ENCODE measurements around the gene TTC28.

TTC28 gene

DNA sequence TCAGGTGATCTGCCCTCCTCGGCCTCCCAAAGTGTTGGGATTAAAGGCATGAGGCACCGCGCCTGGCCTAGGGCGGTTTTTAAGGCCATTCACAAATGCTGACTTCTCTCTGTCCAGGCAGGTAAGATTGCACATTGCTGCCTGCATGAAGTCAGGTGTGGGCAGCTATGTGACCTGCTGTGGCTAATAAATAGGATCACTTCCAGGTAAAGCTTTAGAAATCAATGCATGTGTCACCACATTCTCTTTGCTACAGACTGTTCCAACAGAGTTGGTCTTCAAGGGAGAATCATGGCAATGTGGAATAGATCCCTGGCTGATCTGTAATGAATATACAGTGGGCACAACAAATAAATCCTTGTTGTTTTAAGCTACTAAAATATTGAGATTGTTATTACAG is 500.2 kb downstream of the TTC28 start:
- TF ChIP-seq, protein P1, sequence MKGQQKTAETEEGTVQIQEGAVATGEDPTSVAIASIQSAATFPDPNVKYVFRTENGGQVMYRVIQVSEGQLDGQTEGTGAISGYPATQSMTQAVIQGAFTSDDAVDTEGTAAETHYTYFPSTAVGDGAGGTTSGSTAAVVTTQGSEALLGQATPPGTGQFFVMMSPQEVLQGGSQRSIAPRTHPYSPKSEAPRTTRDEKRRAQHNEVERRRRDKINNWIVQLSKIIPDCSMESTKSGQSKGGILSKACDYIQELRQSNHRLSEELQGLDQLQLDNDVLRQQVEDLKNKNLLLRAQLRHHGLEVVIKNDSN (IDR thresholded peaks at IDR 0.05): no peak
- no peak for TF ChIP-seq FOXM1 (IDR thresholded peaks at IDR 0.05; ENCODE audit: borderline replicate concordance, low read depth)
- no peak for TF ChIP-seq TEAD4 (IDR thresholded peaks at IDR 0.05)
- TF ChIP-seq TCF12 (IDR thresholded peaks at IDR 0.05; ENCODE audit: low read depth): no peak
- TF ChIP-seq CEBPB (IDR thresholded peaks at IDR 0.05): no peak
- TF ChIP-seq EGR1 (IDR thresholded peaks at IDR 0.05): no peak
- no peak for TF ChIP-seq YY1 (IDR thresholded peaks at IDR 0.05; ENCODE audit: low read depth)
- no peak for TF ChIP-seq CREB1 (IDR thresholded peaks at IDR 0.05; ENCODE audit: low read depth)
- TF ChIP-seq RAD21 (IDR thresholded peaks at IDR 0.05; ENCODE audit: low read depth): no peak
- no peak for TF ChIP-seq TAF1 (IDR thresholded peaks at IDR 0.05; ENCODE audit: low read depth)
- TF ChIP-seq EP300 (IDR thresholded peaks at IDR 0.05; ENCODE audit: borderline replicate concordance): no peak
- no peak for TF ChIP-seq ZBTB7A (IDR thresholded peaks at IDR 0.05; ENCODE audit: low read depth)
- no peak for TF ChIP-seq NFIC (IDR thresholded peaks at IDR 0.05)
- TF ChIP-seq, protein P2, sequence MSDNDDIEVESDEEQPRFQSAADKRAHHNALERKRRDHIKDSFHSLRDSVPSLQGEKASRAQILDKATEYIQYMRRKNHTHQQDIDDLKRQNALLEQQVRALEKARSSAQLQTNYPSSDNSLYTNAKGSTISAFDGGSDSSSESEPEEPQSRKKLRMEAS (IDR thresholded peaks at IDR 0.05): no peak

DNA sequence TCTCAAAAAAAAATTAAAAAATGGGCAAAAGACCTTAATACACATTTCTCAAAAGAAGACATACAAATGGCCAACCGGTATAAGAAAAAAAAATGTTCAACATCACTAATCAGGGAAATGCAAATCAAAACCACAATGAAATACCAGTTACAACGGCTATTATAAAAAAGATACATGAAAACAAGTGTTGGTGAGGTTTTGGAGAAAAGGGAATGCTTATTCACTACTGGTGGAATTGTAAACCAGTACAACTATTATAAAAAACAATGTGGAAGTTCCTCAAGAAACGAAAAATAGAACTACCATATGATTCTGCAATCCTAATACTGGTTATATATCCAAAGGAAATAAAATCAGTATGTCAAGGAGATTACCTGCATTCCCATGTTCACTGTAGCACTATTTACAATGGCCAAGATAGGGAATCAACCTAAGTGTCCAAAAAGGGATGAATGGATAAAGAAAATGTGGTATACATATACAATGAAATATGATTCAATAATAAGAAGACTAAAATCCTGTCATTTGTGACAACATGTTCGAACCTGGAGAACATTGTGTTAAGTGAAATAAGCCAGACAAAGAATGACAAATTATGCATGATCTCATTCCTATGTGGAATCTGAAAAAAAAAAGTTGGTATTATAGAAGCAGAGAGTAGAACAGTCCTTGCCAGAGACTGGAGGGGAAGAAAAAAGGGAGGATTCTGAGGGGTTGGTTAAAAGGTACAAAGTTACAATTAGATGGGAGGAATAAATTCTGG is 503.7 kb downstream of the TTC28 start:
- TF ChIP-seq CREB1 (IDR thresholded peaks at IDR 0.05; ENCODE audit: low read depth) (no peak), TCF12 (IDR thresholded peaks at IDR 0.05; ENCODE audit: low read depth) (no peak), RAD21 (IDR thresholded peaks at IDR 0.05; ENCODE audit: low read depth) (no peak), EP300 (IDR thresholded peaks at IDR 0.05; ENCODE audit: borderline replicate concordance) (no peak), CEBPB (IDR thresholded peaks at IDR 0.05) (no peak), TAF1 (IDR thresholded peaks at IDR 0.05; ENCODE audit: low read depth) (no peak), EGR1 (IDR thresholded peaks at IDR 0.05) (no peak), YY1 (IDR thresholded peaks at IDR 0.05; ENCODE audit: low read depth) (no peak), NFIC (IDR thresholded peaks at IDR 0.05) (no peak), FOXM1 (IDR thresholded peaks at IDR 0.05; ENCODE audit: borderline replicate concordance, low read depth) (no peak), TEAD4 (IDR thresholded peaks at IDR 0.05) (no peak)
- TF ChIP-seq, protein P3, sequence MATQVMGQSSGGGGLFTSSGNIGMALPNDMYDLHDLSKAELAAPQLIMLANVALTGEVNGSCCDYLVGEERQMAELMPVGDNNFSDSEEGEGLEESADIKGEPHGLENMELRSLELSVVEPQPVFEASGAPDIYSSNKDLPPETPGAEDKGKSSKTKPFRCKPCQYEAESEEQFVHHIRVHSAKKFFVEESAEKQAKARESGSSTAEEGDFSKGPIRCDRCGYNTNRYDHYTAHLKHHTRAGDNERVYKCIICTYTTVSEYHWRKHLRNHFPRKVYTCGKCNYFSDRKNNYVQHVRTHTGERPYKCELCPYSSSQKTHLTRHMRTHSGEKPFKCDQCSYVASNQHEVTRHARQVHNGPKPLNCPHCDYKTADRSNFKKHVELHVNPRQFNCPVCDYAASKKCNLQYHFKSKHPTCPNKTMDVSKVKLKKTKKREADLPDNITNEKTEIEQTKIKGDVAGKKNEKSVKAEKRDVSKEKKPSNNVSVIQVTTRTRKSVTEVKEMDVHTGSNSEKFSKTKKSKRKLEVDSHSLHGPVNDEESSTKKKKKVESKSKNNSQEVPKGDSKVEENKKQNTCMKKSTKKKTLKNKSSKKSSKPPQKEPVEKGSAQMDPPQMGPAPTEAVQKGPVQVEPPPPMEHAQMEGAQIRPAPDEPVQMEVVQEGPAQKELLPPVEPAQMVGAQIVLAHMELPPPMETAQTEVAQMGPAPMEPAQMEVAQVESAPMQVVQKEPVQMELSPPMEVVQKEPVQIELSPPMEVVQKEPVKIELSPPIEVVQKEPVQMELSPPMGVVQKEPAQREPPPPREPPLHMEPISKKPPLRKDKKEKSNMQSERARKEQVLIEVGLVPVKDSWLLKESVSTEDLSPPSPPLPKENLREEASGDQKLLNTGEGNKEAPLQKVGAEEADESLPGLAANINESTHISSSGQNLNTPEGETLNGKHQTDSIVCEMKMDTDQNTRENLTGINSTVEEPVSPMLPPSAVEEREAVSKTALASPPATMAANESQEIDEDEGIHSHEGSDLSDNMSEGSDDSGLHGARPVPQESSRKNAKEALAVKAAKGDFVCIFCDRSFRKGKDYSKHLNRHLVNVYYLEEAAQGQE (IDR thresholded peaks at IDR 0.05; ENCODE audit: low read depth): no peak
- TF ChIP-seq, protein P2 (IDR thresholded peaks at IDR 0.05): no peak
- TF ChIP-seq, protein P1 (IDR thresholded peaks at IDR 0.05): no peak

DNA sequence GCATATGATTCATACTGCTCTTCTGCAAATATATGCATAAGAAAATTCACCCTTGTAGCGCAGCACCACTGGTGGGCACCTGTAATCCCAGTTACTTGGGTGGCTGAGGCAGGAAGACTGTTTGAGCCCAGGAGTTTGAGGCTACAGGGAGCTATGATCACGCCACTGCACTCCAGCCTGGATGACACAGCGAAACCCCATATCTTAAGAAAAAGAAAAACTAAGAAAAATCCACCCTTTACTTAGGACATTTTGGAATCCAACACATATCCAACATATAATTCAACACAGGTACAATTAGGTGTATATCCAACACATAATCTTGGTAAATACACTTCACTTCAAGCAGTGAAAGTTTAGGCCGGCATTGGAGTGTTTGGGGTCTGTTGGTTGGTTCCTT is 505.1 kb downstream of the TTC28 start:
- no peak for TF ChIP-seq NFIC (IDR thresholded peaks at IDR 0.05)
- no peak for TF ChIP-seq CREB1 (IDR thresholded peaks at IDR 0.05; ENCODE audit: low read depth)
- TF ChIP-seq TCF12 (IDR thresholded peaks at IDR 0.05; ENCODE audit: low read depth): no peak
- TF ChIP-seq FOXM1 (IDR thresholded peaks at IDR 0.05; ENCODE audit: borderline replicate concordance, low read depth): no peak
- TF ChIP-seq, protein P3 (IDR thresholded peaks at IDR 0.05; ENCODE audit: low read depth): no peak
- TF ChIP-seq, protein P2 (IDR thresholded peaks at IDR 0.05): no peak
- no peak for TF ChIP-seq ZBTB7A (IDR thresholded peaks at IDR 0.05; ENCODE audit: low read depth)
- no peak for TF ChIP-seq EGR1 (IDR thresholded peaks at IDR 0.05)

DNA sequence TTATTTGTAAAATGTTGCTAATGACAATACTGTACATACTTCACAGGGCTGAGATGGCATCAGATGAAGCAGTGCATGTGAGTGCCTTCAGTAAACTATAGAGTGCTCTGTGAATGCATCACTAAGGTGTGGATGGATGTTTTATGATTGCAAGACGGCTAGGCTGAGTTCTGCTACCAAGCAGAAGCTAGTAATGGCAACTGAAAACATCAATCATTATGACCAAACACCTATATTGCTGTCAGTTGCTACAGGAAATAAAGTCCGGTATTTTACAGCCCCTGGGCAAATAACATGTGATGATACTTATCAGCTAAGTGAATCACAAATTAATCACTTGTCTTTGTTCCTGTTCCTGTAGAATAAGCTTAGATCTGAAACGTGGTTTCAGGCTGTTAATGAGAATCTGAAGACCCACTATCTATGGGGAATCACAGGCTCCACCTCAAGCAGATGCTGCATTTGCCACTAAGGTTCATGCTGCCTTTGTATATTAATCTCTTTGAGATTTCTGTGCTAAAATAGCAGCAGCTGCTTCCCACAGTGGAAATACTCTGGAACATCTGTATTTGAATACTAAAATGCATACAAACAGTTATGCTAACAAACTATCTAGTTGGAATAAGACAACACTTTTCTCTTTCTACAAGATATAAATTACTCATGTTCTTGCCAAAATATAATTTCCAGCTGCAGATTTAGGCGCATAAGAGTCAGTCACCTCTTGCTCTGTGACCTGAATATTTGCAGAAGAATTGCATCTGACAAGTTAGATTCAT is 506.6 kb downstream of the TTC28 start:
- no peak for TF ChIP-seq TEAD4 (IDR thresholded peaks at IDR 0.05)

DNA sequence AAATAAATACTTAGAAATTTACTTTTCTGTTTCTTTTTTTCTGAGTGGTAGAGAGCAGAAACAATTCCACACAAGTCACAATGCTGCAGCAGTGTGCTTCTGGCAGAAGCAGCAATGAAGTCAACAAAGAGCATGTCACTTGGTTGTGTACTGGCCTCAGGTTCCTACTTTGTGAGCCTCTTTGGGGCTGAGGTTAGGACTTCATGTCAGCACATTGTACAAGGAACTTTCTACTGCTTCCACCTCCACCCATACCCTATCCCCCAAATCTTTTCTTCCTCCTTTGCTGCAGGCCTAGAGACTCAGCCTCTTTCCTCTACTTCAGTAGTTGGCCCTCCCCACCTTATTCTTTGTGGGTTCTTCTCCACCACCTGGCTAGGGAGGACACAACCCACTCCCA is 507.9 kb downstream of the TTC28 start:
- TF ChIP-seq TAF1 (IDR thresholded peaks at IDR 0.05; ENCODE audit: low read depth): no peak
- TF ChIP-seq TEAD4 (IDR thresholded peaks at IDR 0.05): no peak
- no peak for TF ChIP-seq EGR1 (IDR thresholded peaks at IDR 0.05)
- TF ChIP-seq, protein P3 (IDR thresholded peaks at IDR 0.05; ENCODE audit: low read depth): no peak
- no peak for TF ChIP-seq EP300 (IDR thresholded peaks at IDR 0.05; ENCODE audit: borderline replicate concordance)
- no peak for TF ChIP-seq ZBTB7A (IDR thresholded peaks at IDR 0.05; ENCODE audit: low read depth)
- TF ChIP-seq FOXM1 (IDR thresholded peaks at IDR 0.05; ENCODE audit: borderline replicate concordance, low read depth): no peak
- no peak for TF ChIP-seq YY1 (IDR thresholded peaks at IDR 0.05; ENCODE audit: low read depth)
- TF ChIP-seq CREB1 (IDR thresholded peaks at IDR 0.05; ENCODE audit: low read depth): no peak
- TF ChIP-seq, protein P2 (IDR thresholded peaks at IDR 0.05): no peak
- no peak for TF ChIP-seq RAD21 (IDR thresholded peaks at IDR 0.05; ENCODE audit: low read depth)
- TF ChIP-seq NFIC (IDR thresholded peaks at IDR 0.05): no peak
- TF ChIP-seq TCF12 (IDR thresholded peaks at IDR 0.05; ENCODE audit: low read depth): no peak
- TF ChIP-seq, protein P1 (IDR thresholded peaks at IDR 0.05): no peak
- TF ChIP-seq CEBPB (IDR thresholded peaks at IDR 0.05): no peak
